H1 (cell line): Measurements from ENCODE around the gene STARD4. TPM values are rescaled to one million over a fixed set of nuclear protein-coding genes. Genes with fewer than 3 reads are reported as not detected.

Source experiments
- CTCF ChIA-PET: fragments of 300-600 bp; sonication (Branson Sonifier 250); formaldehyde crosslinking; loops from one replicate; lab custom pipeline; 2021; ENCODE audit not compliant: partially characterized antibody; lab: Charles Lee
- POLR2A ChIA-PET: fragments of 300-600 bp; sonication (Branson Sonifier 250); formaldehyde crosslinking; loops from one replicate; lab custom pipeline; 2021; ENCODE audit warnings: inconsistent platforms; ENCODE audit not compliant: partially characterized antibody; lab: Charles Lee
- DNase-seq, 2 experiments: peaks; one replicate each; pipeline versions ENCODE4 v3.0.0 to v3.0.0-alpha.2; 2010 to 2022; ENCODE audit warnings: low spot score in 2 of 2, low read depth in 1 of 2, mixed read lengths in 1 of 2
- FAIRE-seq: peaks from 2 replicates; lab custom pipeline; 2011; peaks lifted over from hg19 to GRCh38; lab: Jason Lieb, UNC
- H2AFZ ChIP-seq: 2 replicates; pipeline ENCODE4 v1.8.1; 2012; ENCODE audit warnings: low read length, inconsistent platforms
- H2AK5ac ChIP-seq: 2 replicates; pipeline ENCODE4 v1.6.1; 2013; ENCODE audit warnings: low read depth, low read length
- H2BK120ac ChIP-seq: replicated peaks from 2 replicates; pipeline ENCODE3; 2013; ENCODE audit warnings: low read depth, low read length, inconsistent platforms
- H2BK12ac ChIP-seq: 2 replicates; pipeline ENCODE4 v1.6.1; 2013; ENCODE audit warnings: low read depth, low read length
- H2BK15ac ChIP-seq: 2 replicates; pipeline ENCODE4 v1.6.1; 2013; ENCODE audit warnings: low read length
- H2BK20ac ChIP-seq: 2 replicates; pipeline ENCODE4 v1.6.1; 2013; ENCODE audit warnings: low read length
- H2BK5ac ChIP-seq: 2 replicates; pipeline ENCODE4 v1.6.1; 2013; ENCODE audit warnings: low read depth, low read length
- H3K14ac ChIP-seq: 2 replicates; pipeline ENCODE4 v1.6.1; 2013; ENCODE audit warnings: inconsistent platforms; ENCODE audit not compliant: insufficient read length
- H3K18ac ChIP-seq: 2 replicates; pipeline ENCODE4 v1.6.1; 2013; ENCODE audit warnings: low read length; ENCODE audit errors: extremely low read depth
- H3K23ac ChIP-seq: 2 replicates; pipeline ENCODE4 v1.6.1; 2013; ENCODE audit warnings: inconsistent platforms; ENCODE audit not compliant: insufficient read length
- H3K23me2 ChIP-seq: 2 replicates; pipeline ENCODE4 v1.6.1; 2013; ENCODE audit warnings: low read depth, low read length
- H3K27ac ChIP-seq: 2 replicates; pipeline ENCODE4 v1.6.1; 2011; ENCODE audit warnings: low read depth, low read length, inconsistent platforms
- H3K27me3 ChIP-seq, 4 experiments: replicated peaks in 1 of 4; 1 replicate in 1 of 4; 2 replicates in 3 of 4; pipeline versions ENCODE4 v1.6.1 to v1.8.1; 2011 to 2013; ENCODE audit warnings: low read length in 3 of 4, mild to moderate bottlenecking in 3 of 4, inconsistent platforms in 2 of 4, mixed read lengths in 2 of 4, moderate library complexity in 1 of 4; ENCODE audit not compliant: control insufficient read depth in 3 of 4, insufficient read depth in 3 of 4; ENCODE audit errors: extremely low read depth in 1 of 4
- H3K36me3 ChIP-seq, 4 experiments: 2 replicates each; pipeline versions ENCODE4 v1.6.1 to v1.8.1; 2011 to 2013; ENCODE audit warnings: mild to moderate bottlenecking in 4 of 4, low read length in 3 of 4, moderate library complexity in 2 of 4, control low read depth in 1 of 4, inconsistent platforms in 1 of 4; ENCODE audit not compliant: insufficient read depth in 4 of 4, control insufficient read depth in 2 of 4
- H3K4ac ChIP-seq: replicated peaks from 2 replicates; pipeline ENCODE3; 2013; ENCODE audit warnings: low read length, low read depth, mixed read lengths, inconsistent platforms; ENCODE audit not compliant: insufficient read length
- H3K4me1 ChIP-seq, 4 experiments: replicated peaks in 1 of 4; 1 replicate in 1 of 4; 2 replicates in 3 of 4; pipeline versions ENCODE4 v1.6.1 to v1.8.1; 2011 to 2013; ENCODE audit warnings: low read length in 3 of 4, inconsistent platforms in 2 of 4, mixed read lengths in 1 of 4; ENCODE audit not compliant: insufficient read depth in 4 of 4, control insufficient read depth in 3 of 4
- H3K4me2 ChIP-seq, 2 experiments: 2 replicates each; pipeline versions ENCODE4 v1.6.1 to v1.8.1; 2011 to 2013; ENCODE audit warnings: low read depth in 2 of 2, low read length in 2 of 2, control low read depth in 1 of 2, inconsistent platforms in 1 of 2, mild to moderate bottlenecking in 1 of 2; ENCODE audit not compliant: insufficient read depth in 1 of 2
- H3K4me3 ChIP-seq, 4 experiments: fragments of 200-600, 300-600 bp in 1 of 4; sonication (generic), shearing (Covaris generic), sonication (Bioruptor Twin) in 1 of 4; 2 replicates each; pipeline versions ENCODE4 v1.5.1 to v1.8.1; 2011 to 2016; ENCODE audit warnings: low read length in 4 of 4, low read depth in 3 of 4, control low read depth in 2 of 4, inconsistent platforms in 2 of 4, mild to moderate bottlenecking in 2 of 4, mixed read lengths in 1 of 4, moderate library complexity in 1 of 4; ENCODE audit not compliant: insufficient read depth in 2 of 4; ENCODE audit errors: extremely low read depth in 1 of 4
- H3K56ac ChIP-seq: replicated peaks from 2 replicates; pipeline ENCODE3; 2013; ENCODE audit warnings: low read depth, mild to moderate bottlenecking, mixed read lengths, low read length, inconsistent platforms; ENCODE audit not compliant: insufficient read length
- H3K79me1 ChIP-seq: 2 replicates; pipeline ENCODE4 v1.6.1; 2013; ENCODE audit warnings: low read depth, low read length, control low read depth
- H3K79me2 ChIP-seq, 2 experiments: 2 replicates each; pipeline versions ENCODE4 v1.6.1 to v1.8.1; 2012 to 2013; ENCODE audit warnings: low read length in 2 of 2, mild to moderate bottlenecking in 2 of 2, inconsistent platforms in 1 of 2; ENCODE audit not compliant: insufficient read depth in 2 of 2, control insufficient read depth in 1 of 2
- H3K9ac ChIP-seq, 4 experiments: replicated peaks in 1 of 4; 1 replicate in 1 of 4; 2 replicates in 3 of 4; pipeline versions ENCODE4 v1.6.1 to v1.8.1; 2011 to 2013; ENCODE audit warnings: low read depth in 3 of 4, low read length in 3 of 4, control low read depth in 2 of 4, mild to moderate bottlenecking in 2 of 4, moderate library complexity in 2 of 4, inconsistent platforms in 1 of 4; ENCODE audit errors: extremely low read depth in 1 of 4
- H3K9me3 ChIP-seq, 2 experiments: 2 replicates each; pipeline versions ENCODE4 v1.6.1 to v1.8.1; 2012 to 2013; ENCODE audit warnings: mild to moderate bottlenecking in 2 of 2, moderate library complexity in 2 of 2, control low read depth in 1 of 2, inconsistent platforms in 1 of 2, low read depth in 1 of 2, low read length in 1 of 2, mixed read lengths in 1 of 2; ENCODE audit not compliant: insufficient read depth in 2 of 2
- H4K20me1 ChIP-seq, 2 experiments: replicated peaks in 1 of 2; 2 replicates each; pipeline versions ENCODE3 to v1.8.1; 2011 to 2013; ENCODE audit warnings: inconsistent platforms in 2 of 2, low read length in 2 of 2, mild to moderate bottlenecking in 1 of 2; ENCODE audit not compliant: insufficient read depth in 2 of 2, control insufficient read depth in 1 of 2
- H4K5ac ChIP-seq: 2 replicates; pipeline ENCODE4 v1.6.1; 2013; ENCODE audit warnings: low read length, low read depth, mixed read lengths, inconsistent platforms; ENCODE audit not compliant: insufficient read length
- H4K8ac ChIP-seq: 2 replicates; pipeline ENCODE4 v1.8.0; 2013; ENCODE audit warnings: mild to moderate bottlenecking, moderate library complexity, low read length, inconsistent platforms; ENCODE audit not compliant: insufficient read depth; ENCODE audit errors: extremely low read depth
- H4K91ac ChIP-seq: replicated peaks from 2 replicates; pipeline ENCODE3; 2013; ENCODE audit warnings: low read length, mixed read lengths, inconsistent platforms; ENCODE audit not compliant: insufficient read length
- BCL11A ChIP-seq, 2 experiments: IDR thresholded peaks; one replicate each; pipeline ENCODE4 v1.6.1; 2011; ENCODE audit warnings: low read depth in 2 of 2, low read length in 2 of 2, mild to moderate bottlenecking in 2 of 2
- CTBP2 ChIP-seq: IDR thresholded peaks from 2 replicates; pipeline ENCODE4 v1.7.0; 2011; ENCODE audit warnings: borderline replicate concordance, mild to moderate bottlenecking, moderate library complexity, mixed read lengths, low read length; ENCODE audit not compliant: insufficient read depth, insufficient read length
- EP300 ChIP-seq, 2 experiments: IDR thresholded peaks; 1 replicate in 1 of 2; 2 replicates in 1 of 2; pipeline ENCODE4 v1.6.1; 2011 to 2012; ENCODE audit warnings: low read depth in 2 of 2, low read length in 2 of 2, mild to moderate bottlenecking in 2 of 2, borderline replicate concordance in 1 of 2, inconsistent platforms in 1 of 2, moderate library complexity in 1 of 2
- HDAC2 ChIP-seq, 2 experiments: fragments of 300-600 bp in 1 of 2; sonication (generic) in 1 of 2; IDR thresholded peaks; 2 replicates each; pipeline ENCODE4 v1.6.1; 2011 to 2012; ENCODE audit warnings: low read depth in 2 of 2, low read length in 2 of 2, mild to moderate bottlenecking in 2 of 2, moderate library complexity in 2 of 2, borderline replicate concordance in 1 of 2, inconsistent platforms in 1 of 2
- JUN ChIP-seq: IDR thresholded peaks from 2 replicates; pipeline ENCODE4 v1.6.1; 2011; ENCODE audit warnings: low read depth, mild to moderate bottlenecking, improper control_type of control experiment, low read length
- MAFK ChIP-seq: IDR thresholded peaks from 2 replicates; pipeline ENCODE4 v1.6.1; 2012; ENCODE audit warnings: low read depth, mild to moderate bottlenecking, improper control_type of control experiment, low read length
- MAX ChIP-seq: IDR thresholded peaks from 2 replicates; pipeline ENCODE4 v1.6.1; 2012; ENCODE audit warnings: inconsistent platforms
- RFX5 ChIP-seq: IDR thresholded peaks from 2 replicates; pipeline ENCODE4 v1.6.1; 2011; ENCODE audit warnings: low read depth, low read length, improper control_type of control experiment, borderline replicate concordance
- RNF2 ChIP-seq: fragments of 200-900, 300-1000 bp; sonication (generic); IDR thresholded peaks from 2 replicates; pipeline ENCODE4 v1.7.1; 2016; ENCODE audit warnings: borderline replicate concordance, low read depth, mild to moderate bottlenecking, antibody characterized with exemption, low read length; ENCODE audit not compliant: poor library complexity, severe bottlenecking; ENCODE audit errors: missing control alignments
- RXRA ChIP-seq: IDR thresholded peaks from 2 replicates; pipeline ENCODE4 v1.6.1; 2011; ENCODE audit warnings: low read depth, mild to moderate bottlenecking, low read length, moderate library complexity; ENCODE audit not compliant: insufficient read depth
- SAP30 ChIP-seq: fragments of 300-600 bp; sonication (generic); IDR thresholded peaks from 2 replicates; pipeline ENCODE4 v1.7.1; 2012; ENCODE audit warnings: low read length, moderate library complexity, mild to moderate bottlenecking, inconsistent platforms; ENCODE audit not compliant: insufficient read depth, insufficient replicate concordance
- SIX5 ChIP-seq: IDR thresholded peaks from 2 replicates; pipeline ENCODE4 v1.6.1; 2011; ENCODE audit warnings: mild to moderate bottlenecking, low read depth, low read length
- SP2 ChIP-seq: IDR thresholded peaks from 2 replicates; pipeline ENCODE4 v1.6.1; 2012; ENCODE audit warnings: mild to moderate bottlenecking, low read length, inconsistent platforms
- TEAD4 ChIP-seq: IDR thresholded peaks from 2 replicates; pipeline ENCODE4 v1.6.1; 2012; ENCODE audit warnings: low read depth, low read length, inconsistent platforms, mixed read lengths
- polyA plus RNA-seq, 7 experiments: library from polyadenylated mRNA; depleted of rRNA in 3 of 7; stranded (reverse) in 5 of 7; unstranded in 2 of 7; fragments of >200 nt in 5 of 7; fragments of 200-250 nt in 2 of 7; gene quantifications; 1 replicate in 5 of 7; 2 replicates in 1 of 7; 4 replicates in 1 of 7; pipeline versions ENCODE4 v1.2.1 to v1.2.3, GENCODE V29; 2011 to 2013; ENCODE audit warnings: missing spikeins in 2 of 7, mixed read lengths in 2 of 7
- total RNA-seq: library from RNA; stranded (reverse); fragmentation: NEBNext Ultra II Directional; extraction: Animal tissue kit (Norgen Biotek cat#: 25700); gene quantifications from 2 replicates; pipeline ENCODE4 v1.2.1, GENCODE V29; 2021

Gene STARD4
- total and polyA plus RNA-seq, 2 of the 8 experiments (the other 6 are each of a cell fraction or from before 2014, with no cell fraction given), result 10.8 to 47.9 TPM

- H4K91ac ChIP-seq, result no peak overlapping the region
- no peak overlapping the region for H3K18ac ChIP-seq
- no peak overlapping the region for H3K23ac ChIP-seq
- H3K4me3 ChIP-seq, result no peak overlapping the region
- ChIA-PET POLR2A (no interaction called here), CTCF (interaction anchor here (1.0 kb wide), 1 partner anchor 747 kb away, joined by 3 read pairs; no protein-coding TSS in a partner anchor)
- no peak overlapping the region for H3K9ac ChIP-seq
- no peak overlapping the region for H2BK120ac ChIP-seq
- no peak overlapping the region for H3K27ac ChIP-seq
- no peaks in the 10 kb centered on the region for H3K23me2 ChIP-seq
- no peaks in the 10 kb centered on the region for H3K4me1 ChIP-seq
- no peak overlapping the region for H4K8ac ChIP-seq
- H3K4me2 ChIP-seq, result no peak overlapping the region
- H2BK15ac ChIP-seq, result no peak overlapping the region
- DNase-seq, result no peak
- FAIRE-seq, result no peak
- no peaks in the 10 kb centered on the region for H3K9me3 ChIP-seq
- H2AK5ac ChIP-seq, result no peak overlapping the region
- no peak overlapping the region for H2BK5ac ChIP-seq
- H3K14ac ChIP-seq, result no peak overlapping the region
- H3K79me2 ChIP-seq, result peaks cover 0 to 42% of the 10 kb centered on the region in 2 experiments; a peak in 2 of 4 replicates
- no peak overlapping the region for H3K56ac ChIP-seq
- peaks cover 2 to 55% (median 29%) of the 10 kb centered on the region in 4 experiments; a peak in 6 of 8 replicates for H3K36me3 ChIP-seq
- H4K20me1 ChIP-seq, result peaks cover 2 to 4% of the 10 kb centered on the region in 2 experiments
- H2AFZ ChIP-seq, result no peak overlapping the region
- no peak overlapping the region for H3K4ac ChIP-seq
- no peak overlapping the region for H4K5ac ChIP-seq
- no peaks in the 10 kb centered on the region for H3K27me3 ChIP-seq
- no peak overlapping the region for H2BK20ac ChIP-seq
- H2BK12ac ChIP-seq, result no peak overlapping the region
- H3K79me1 ChIP-seq, result no peaks in the 10 kb centered on the region
- TF ChIP-seq MAFK, result no peak
- no peak for TF ChIP-seq TEAD4
- TF ChIP-seq SIX5, result no peak
- no peak for TF ChIP-seq EP300 (IDR thresholded peaks at IDR 0.05; ENCODE audit: borderline replicate concordance in 1 of 2, low read depth in 2 of 2, low read length in 2 of 2)
- TF ChIP-seq BCL11A (IDR thresholded peaks at IDR 0.05; ENCODE audit: low read depth in 2 of 2, low read length in 2 of 2), result no peak
- no peak for TF ChIP-seq SAP30
- TF ChIP-seq RNF2, result no peak
- no peak for TF ChIP-seq RXRA
- no peak for TF ChIP-seq JUN
- no peak for TF ChIP-seq RFX5
- TF ChIP-seq MAX, result no peak
- no peak for TF ChIP-seq HDAC2 (IDR thresholded peaks at IDR 0.05; ENCODE audit: borderline replicate concordance in 1 of 2, low read depth in 2 of 2, low read length in 2 of 2)
- TF ChIP-seq CTBP2, result no peak
- TF ChIP-seq SP2, result no peak
Measured at GRCh38 chr5:111502956-111503355, 9.4 kb downstream of the STARD4 start.
